Keratinocyte (primary cell): ENCODE measurements around the gene NBPF3. TPM values are rescaled to one million over a fixed set of nuclear protein-coding genes. Genes with fewer than 3 reads are reported as not detected.

Source experiments
- DNase-seq: peaks from one replicate; pipeline ENCODE4 v3.0.0-alpha.2; 2011; ENCODE audit warnings: low read depth, missing footprints, low spot score
- FAIRE-seq: peaks from 2 replicates; lab custom pipeline; 2011; peaks lifted over from hg19 to GRCh38; lab: Jason Lieb, UNC
- H2AFZ ChIP-seq: 2 replicates; pipeline ENCODE4 v1.6.0; 2012; ENCODE audit warnings: low read length, control low read depth, inconsistent platforms; ENCODE audit not compliant: control insufficient read depth
- H3K27ac ChIP-seq: 2 replicates; pipeline ENCODE4 v1.5.1; 2011; ENCODE audit warnings: low read length; ENCODE audit not compliant: control insufficient read depth, insufficient read depth
- H3K27me3 ChIP-seq: 3 replicates; pipeline ENCODE4 v1.6.0; 2011; ENCODE audit warnings: low read length; ENCODE audit not compliant: control insufficient read depth, insufficient read depth; ENCODE audit errors: extremely low read depth
- H3K36me3 ChIP-seq, 2 experiments: 2 replicates in 1 of 2; 3 replicates in 1 of 2; pipeline ENCODE4 v1.5.1; 2011; ENCODE audit warnings: low read length in 2 of 2, mild to moderate bottlenecking in 1 of 2; ENCODE audit not compliant: control insufficient read depth in 2 of 2, insufficient read depth in 2 of 2; ENCODE audit errors: extremely low read depth in 1 of 2
- H3K4me1 ChIP-seq: 3 replicates; pipeline ENCODE4 v1.5.1; 2011; ENCODE audit warnings: low read length; ENCODE audit not compliant: control insufficient read depth, insufficient read depth; ENCODE audit errors: extremely low read depth
- H3K4me2 ChIP-seq: 3 replicates; pipeline ENCODE4 v1.6.0; 2011; ENCODE audit warnings: low read depth, low read length; ENCODE audit not compliant: control insufficient read depth, insufficient read depth; ENCODE audit errors: extremely low read depth
- H3K4me3 ChIP-seq, 3 experiments: fragments of 200-600 bp in 1 of 3; sonication (generic) in 1 of 3; 2 replicates in 2 of 3; 3 replicates in 1 of 3; pipeline ENCODE4 v1.5.1; 2011 to 2016; ENCODE audit warnings: low read length in 3 of 3, mild to moderate bottlenecking in 3 of 3, control low read depth in 2 of 3, inconsistent platforms in 1 of 3, low read depth in 1 of 3, mixed read lengths in 1 of 3, mixed run types in 1 of 3, moderate library complexity in 1 of 3; ENCODE audit not compliant: control insufficient read depth in 2 of 3, insufficient read depth in 2 of 3; ENCODE audit errors: extremely low read depth in 1 of 3
- H3K79me2 ChIP-seq: 2 replicates; pipeline ENCODE4 v1.6.0; 2012; ENCODE audit warnings: low read length; ENCODE audit not compliant: control insufficient read depth, insufficient read depth
- H3K9ac ChIP-seq: 3 replicates; pipeline ENCODE4 v1.6.0; 2011; ENCODE audit warnings: low read length; ENCODE audit not compliant: control insufficient read depth, insufficient read depth; ENCODE audit errors: extremely low read depth
- H3K9me1 ChIP-seq: 3 replicates; pipeline ENCODE4 v1.6.0; 2011; ENCODE audit warnings: low read length; ENCODE audit not compliant: control insufficient read depth, insufficient read depth; ENCODE audit errors: extremely low read depth
- H3K9me3 ChIP-seq: 2 replicates; pipeline ENCODE4 v1.5.1; 2012; ENCODE audit warnings: low read depth, low read length; ENCODE audit not compliant: control insufficient read depth
- H4K20me1 ChIP-seq: 3 replicates; pipeline ENCODE4 v1.6.0; 2011; ENCODE audit warnings: low read length; ENCODE audit not compliant: control insufficient read depth, insufficient read depth; ENCODE audit errors: extremely low read depth
- CTCF ChIP-seq, 3 experiments: IDR thresholded peaks in 1 of 3; conservative IDR thresholded peaks in 1 of 3; optimal IDR thresholded peaks in 1 of 3; 2 replicates in 2 of 3; 3 replicates in 1 of 3; pipeline versions ENCODE3 to v1.5.1; 2011; ENCODE audit warnings: low read length in 3 of 3, mild to moderate bottlenecking in 3 of 3, moderate library complexity in 2 of 3, control low read depth in 1 of 3, inconsistent platforms in 1 of 3; ENCODE audit not compliant: insufficient read depth in 2 of 3; ENCODE audit errors: extremely low read depth in 1 of 3
- EZH2 ChIP-seq: IDR thresholded peaks from one replicate; pipeline ENCODE4 v1.6.1; 2012; ENCODE audit warnings: inconsistent platforms, mild to moderate bottlenecking, low read length, moderate library complexity
- dilution Hi-C: fragments of 300-500 bp; cut with MboI; formaldehyde crosslinking; loops from one replicate; pipeline ENCODE4 v1.7.0; 2020; ENCODE audit warnings: low sequenced_read_pairs; ENCODE audit not compliant: extremely low pct_ligation_motif_present
- polyA plus RNA-seq, 5 experiments: library from polyadenylated mRNA; depleted of rRNA in 3 of 5; stranded (reverse) in 3 of 5; stranded (forward) in 1 of 5; unstranded in 1 of 5; fragments of >200 nt; gene quantifications; 1 replicate in 1 of 5; 2 replicates in 3 of 5; 3 replicates in 1 of 5; pipeline versions ENCODE4 v1.2.1 to v1.2.3, GENCODE V29; 2011 to 2012; ENCODE audit warnings: missing spikeins in 2 of 5, low read depth in 1 of 5, low replicate concordance in 1 of 5

The NBPF3 gene
- polyA plus RNA-seq, 1 donor (not counting 4 experiments of a cell fraction or from before 2014, with no cell fraction given): 6.8 TPM

GRCh38 chr1:21510885-21511578, 71.1 kb downstream of the NBPF3 start:
- Histone ChIP-seq H3K79me2 (no peaks in the 10 kb centered on the region), H3K9me3 (no peaks in the 10 kb centered on the region), H3K9ac (no peak overlapping the region), H3K27ac (no peak overlapping the region), H3K9me1 (no peaks in the 10 kb centered on the region), H3K4me3 (no peak overlapping the region), H4K20me1 (peaks cover 4% of the 10 kb centered on the region), H3K27me3 (peaks cover 55% of the 10 kb centered on the region), H2AFZ (no peak overlapping the region), H3K4me1 (peaks cover 2% of the 10 kb centered on the region), H3K36me3 (no peaks in the 10 kb centered on the region), H3K4me2 (no peak overlapping the region)
- dilution Hi-C loops: no loop called here
- TF ChIP-seq CTCF (optimal IDR thresholded peaks at IDR 0.05 in 1 of 3, IDR thresholded peaks at IDR 0.05 in 1 of 3, conservative IDR thresholded peaks at IDR 0.05 in 1 of 3; ENCODE audit: extremely low read depth in 1 of 3, insufficient read depth in 2 of 3, low read length in 3 of 3): peak in 2 of 3 experiments; percentile 23 to 34
- peak; percentile 25 for TF ChIP-seq EZH2
- FAIRE-seq (no peak), DNase-seq (no peak)

- Histone ChIP-seq H3K9me1 (no peaks in the 10 kb centered on the region), H4K20me1 (peaks cover 4% of the 10 kb centered on the region), H2AFZ (no peak overlapping the region), H3K4me1 (peaks cover 2% of the 10 kb centered on the region), H3K4me3 (no peak overlapping the region), H3K9ac (no peak overlapping the region), H3K27me3 (peaks cover 47% of the 10 kb centered on the region), H3K27ac (no peak overlapping the region), H3K79me2 (no peaks in the 10 kb centered on the region), H3K36me3 (no peaks in the 10 kb centered on the region), H3K4me2 (no peak overlapping the region), H3K9me3 (no peaks in the 10 kb centered on the region)
- dilution Hi-C loops: no loop called here
- TF ChIP-seq EZH2 (no peak), CTCF (optimal IDR thresholded peaks at IDR 0.05 in 1 of 3, IDR thresholded peaks at IDR 0.05 in 1 of 3, conservative IDR thresholded peaks at IDR 0.05 in 1 of 3; ENCODE audit: extremely low read depth in 1 of 3, insufficient read depth in 2 of 3, low read length in 3 of 3) (no peak)
- DNase-seq (no peak), FAIRE-seq (no peak)
Measured at GRCh38 chr1:21511579-21512522, 71.9 kb downstream of the NBPF3 start.
